Measurements from ENCODE around the gene VGLL4.
"Not testable (repeated sequence)": the region's sequence is repeated elsewhere in the genome, so short reads cannot be mapped to it uniquely, and the experiment has no call there.

The VGLL4 gene

DNA sequence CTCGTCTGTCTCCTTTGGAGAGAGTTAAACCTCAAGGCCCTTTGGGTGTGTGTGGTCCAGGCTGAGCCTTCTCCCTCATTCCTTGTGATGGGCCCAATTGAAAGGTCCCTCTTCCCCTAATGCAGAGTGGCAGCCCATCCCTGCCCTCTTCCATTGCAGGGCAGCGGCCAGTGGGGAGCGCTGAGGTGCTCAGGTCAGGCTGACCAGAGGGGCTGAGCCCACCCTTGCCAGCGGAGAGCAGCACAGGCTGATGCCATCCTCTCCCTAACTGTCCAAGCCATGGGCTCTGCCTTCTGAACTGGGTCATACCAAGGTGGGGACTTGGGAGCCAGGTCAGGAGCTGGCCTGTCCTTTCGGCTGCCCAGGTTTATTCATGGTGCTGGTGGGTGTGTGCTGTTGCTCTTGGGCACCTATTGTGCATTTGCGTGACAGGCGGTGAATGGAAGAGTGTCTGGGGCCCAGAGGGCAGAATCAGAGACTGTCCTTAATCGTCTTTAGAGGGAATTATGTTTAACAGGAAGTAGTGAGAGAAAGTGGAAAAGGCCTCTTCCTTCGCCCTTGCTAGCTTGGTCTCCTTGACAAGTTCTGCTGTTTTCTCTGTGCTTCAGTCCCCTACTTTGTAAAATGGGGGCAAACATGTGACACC lies 96.9 kb downstream of the VGLL4 start:
- DNase-seq: no peak

DNA sequence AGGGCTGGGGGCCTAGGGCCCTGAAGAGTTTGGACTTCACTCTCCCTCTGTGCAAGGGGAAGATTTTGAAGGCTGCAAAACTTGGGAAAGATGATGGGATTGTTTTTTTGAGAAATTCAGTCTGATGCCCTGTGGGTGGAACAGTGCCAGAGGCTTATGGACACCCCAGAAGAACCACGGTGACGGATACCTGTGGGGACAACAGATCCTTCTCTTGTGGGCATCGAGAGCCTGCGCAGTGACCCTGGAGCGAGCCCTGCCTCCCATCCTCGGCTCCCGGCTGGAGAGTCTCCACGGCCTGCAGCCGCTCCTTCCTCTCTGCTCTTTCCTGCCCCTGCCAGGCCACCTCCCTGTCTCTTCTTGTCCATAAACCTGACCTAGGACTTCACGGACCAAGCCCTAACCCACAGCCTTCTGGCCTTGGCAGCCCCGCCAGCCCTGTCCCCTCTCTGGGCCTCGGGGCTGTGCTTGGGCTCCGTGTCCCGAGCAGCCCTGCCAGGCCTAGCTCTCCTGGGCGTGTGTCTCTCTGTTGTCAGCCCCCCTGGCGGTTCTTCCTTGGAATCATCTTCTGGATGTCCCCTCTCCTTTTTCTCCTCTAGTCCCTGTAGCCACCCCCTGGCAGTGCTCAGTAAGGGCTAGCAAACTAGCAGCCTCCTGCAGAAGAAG lies 98.4 kb downstream of the VGLL4 start:
- no peak for DNase-seq

DNA sequence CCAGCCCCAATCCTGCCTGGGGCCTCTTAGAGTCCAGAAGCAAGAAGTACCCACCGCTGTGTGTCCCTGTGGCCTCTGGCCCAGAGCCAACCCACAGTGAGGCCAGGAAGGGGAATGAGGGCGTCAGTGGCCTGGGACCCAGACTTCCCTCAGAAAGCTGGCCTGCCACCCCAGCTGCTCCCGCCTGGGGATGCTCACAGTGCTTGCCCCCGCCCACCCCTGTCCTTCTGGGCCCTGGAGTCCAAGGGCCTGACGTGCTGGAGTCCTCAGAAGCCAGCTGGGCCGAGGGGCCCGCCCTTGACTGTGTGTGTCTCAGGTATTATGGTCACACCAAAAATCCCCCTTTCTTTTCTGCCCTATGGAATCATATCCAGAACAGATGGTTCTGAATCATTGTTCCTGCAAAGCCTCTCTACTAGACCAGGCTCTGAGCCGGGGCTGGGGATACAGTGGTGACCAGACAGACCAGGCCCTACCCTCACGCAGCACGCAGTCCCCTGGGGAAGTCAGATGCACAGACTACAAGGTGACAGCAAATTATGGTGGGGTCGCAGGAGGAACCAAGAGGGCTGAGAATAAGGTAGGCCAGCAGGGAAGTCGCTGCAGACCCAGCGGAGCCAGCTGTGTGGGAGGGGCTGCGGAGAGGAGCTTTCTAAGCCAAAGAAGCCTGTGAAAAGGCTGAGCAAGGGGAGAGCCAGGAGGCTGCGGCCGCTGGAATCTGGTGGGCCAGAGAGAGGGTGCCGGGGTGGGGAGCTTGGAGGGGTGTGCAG lies 99.1 kb downstream of the VGLL4 start:
- peak; percentile 66 for DNase-seq

DNA sequence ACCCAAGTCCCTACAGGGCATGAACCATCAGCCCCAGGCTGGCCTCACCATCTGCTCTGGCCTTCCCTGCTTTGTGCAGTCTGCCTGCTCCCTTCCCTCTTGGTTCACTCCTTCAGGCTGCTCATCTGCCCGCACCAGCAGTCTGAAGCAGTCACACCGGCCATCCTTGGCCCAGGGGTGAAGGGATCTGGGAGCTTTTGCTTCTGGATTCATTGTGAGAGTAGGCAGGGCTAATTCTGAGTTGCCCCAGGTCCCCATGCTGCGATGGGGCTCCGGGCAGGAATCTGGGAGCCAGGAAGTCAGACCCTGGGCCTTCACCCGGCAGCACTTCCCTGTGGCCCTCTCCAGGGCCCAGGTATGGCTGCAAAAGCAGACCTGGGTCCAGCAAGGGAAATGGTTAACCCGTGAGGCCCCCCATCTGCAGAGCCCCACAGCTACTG lies 99.7 kb downstream of the VGLL4 start:
- DNase-seq: no peak

DNA sequence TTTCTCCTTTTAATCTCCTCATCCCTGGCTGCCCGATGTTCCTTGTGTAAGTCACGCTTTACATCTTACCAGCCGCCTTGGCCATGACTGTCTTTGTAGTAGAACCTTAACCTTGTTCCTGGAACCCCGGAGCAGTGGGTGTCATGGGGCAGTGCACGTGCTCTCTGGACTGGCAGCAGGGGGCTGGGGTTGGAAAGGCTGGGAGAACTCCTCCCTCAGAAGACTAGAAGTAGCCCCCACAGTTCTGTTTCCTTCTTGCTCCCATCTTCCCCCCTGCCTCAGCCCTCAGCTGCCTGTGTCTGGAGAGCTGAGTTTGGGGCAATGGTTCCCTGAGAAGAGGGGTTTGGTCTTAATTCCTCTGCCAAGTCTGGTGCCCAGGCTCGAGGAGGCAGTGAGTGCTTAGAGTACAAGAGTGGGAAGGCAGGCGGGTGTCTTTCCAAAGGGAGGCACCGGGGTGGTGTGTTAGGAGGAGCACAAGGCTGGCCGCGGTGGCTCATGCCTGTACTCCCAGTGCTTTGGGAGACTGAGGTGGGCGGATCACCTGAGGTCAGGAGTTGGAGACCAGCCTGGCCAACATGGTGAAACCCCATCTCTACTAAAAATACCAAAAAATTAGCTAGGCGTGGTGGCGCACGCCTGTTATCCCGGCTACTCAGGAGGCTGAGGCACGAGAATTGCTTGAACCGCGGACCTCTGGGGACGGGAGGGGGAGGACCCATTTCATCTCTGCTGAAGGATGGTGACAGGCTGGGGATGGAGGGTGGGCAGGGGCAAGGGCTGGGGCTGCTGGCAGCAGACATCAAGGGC lies 100.4 kb downstream of the VGLL4 start:
- no peak for DNase-seq

DNA sequence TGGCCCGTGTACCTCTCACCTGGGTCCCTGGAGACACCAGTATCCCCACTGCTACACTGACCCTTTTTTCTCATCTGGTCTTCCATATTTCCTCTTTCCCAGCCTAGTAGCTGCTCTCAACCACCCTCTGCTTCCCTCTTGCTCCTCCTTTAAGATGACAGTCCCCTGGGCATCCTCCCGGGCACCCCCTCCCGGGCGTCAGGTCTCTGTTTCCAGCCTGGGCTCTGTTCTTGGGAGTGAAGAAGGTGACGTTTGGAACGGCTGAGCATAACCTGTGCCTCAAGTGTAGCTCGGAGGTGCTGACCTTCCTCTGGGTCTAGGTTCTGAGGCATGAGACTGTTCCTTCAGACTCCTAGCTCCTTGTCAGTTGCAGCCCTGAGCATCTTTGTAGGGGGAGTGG lies 101.2 kb downstream of the VGLL4 start:
- DNase-seq: no peak

DNA sequence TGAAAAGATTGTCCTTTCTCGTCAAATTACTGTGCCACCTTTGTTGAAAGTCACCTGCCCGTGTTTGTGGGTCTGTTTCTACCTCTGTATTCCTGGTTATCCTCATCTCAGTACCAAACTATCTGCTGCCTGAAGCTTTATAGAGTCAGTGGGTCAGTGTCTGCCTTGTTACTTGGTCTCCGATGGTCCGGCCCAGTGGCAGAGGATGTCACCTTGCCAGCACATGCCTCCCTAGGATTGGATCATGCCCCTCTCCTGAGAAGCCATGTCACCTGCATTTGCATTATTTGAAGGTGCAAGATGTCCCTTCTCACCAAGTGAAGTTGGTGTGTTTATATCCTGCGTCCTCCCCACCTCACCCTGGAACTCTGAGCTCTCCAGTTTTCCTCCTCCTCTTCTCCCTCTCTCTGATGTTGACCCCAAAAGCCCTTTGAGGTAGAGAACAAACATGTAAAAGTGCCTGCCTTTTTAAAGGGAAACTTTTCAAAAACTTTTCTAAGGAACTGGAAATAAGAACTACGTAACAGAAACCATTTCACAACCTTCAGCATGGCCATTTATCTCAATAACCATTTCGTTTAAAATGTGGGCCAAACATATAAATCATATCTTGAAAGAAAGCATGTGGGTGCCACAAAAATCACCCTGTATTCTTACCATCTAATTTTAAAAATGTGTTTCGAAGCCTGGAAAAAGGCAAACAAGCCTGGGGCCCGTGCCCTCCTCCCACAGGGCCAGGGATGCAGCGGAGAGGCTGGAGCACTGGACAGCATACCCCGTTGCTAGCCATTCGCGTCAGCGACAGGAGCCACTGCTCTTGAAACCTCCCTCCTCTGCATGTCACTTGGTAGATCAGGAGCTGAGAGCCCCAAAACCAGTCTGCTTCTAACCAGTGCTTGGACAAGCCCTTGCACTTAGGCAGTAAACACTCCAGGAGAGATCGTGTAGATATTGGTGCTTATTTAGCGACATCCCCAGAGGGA lies 102.1 kb downstream of the VGLL4 start:
- no peak for DNase-seq

DNA sequence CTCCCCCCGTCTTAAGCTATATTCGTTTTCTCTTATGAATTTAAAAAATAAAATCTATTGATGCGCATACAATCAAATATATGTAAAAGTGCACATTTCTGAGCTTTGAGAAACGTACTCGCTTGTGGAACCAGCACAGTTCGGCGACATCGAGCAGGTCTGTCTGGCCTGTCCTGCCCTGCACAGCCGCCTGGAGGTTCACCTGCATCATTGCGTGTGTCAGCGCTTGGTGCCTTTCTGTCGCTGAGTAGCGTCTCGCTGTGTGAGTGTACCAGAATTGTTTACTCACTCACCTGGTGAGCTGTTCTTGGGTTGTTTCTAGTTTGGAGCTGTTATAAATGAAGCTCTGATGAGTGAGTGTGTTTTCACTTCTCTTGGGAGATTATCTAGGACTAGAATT lies 104.0 kb downstream of the VGLL4 start:
- peak; percentile 93 for DNase-seq

DNA sequence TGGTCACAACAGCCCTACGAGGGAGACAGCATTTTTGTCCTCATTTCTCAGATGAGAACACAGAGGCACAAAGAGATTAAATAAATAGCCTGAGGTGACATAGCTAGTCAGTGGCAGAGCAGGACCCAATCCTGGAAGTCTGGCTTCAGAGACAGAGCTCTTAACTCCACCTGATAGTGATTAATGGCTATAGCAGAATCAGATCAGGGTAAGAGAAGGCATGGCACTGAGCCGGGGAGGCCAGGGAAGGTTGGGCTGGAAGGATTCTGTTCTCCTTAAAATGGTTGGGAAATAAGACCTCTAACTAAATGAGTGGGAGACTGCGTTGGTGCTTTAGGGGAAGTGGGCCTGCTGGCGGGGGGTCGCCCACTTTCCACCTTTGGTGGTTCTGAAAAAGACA lies 104.5 kb downstream of the VGLL4 start:
- peak; percentile 81 for DNase-seq

DNA sequence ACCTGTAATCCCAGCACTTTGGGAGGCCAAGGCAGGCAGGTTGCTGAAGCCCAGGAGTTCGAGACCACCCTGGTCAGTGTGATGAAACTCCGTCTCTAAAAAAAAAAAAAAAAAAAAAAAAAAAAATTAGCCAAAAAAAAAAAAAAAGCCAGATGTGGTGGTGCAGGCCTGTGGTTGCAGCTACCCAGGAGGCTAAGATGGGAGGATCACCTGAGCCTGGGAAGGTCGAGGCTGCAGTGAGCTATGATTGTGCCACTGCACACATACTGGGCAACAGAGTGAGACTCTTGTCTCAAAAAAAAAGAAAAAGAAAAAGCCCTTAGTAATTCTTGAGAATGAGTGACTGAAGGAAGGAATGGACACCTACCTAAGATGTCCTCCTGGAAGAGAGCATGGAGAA lies 105.1 kb downstream of the VGLL4 start:
- DNase-seq: no peak

DNA sequence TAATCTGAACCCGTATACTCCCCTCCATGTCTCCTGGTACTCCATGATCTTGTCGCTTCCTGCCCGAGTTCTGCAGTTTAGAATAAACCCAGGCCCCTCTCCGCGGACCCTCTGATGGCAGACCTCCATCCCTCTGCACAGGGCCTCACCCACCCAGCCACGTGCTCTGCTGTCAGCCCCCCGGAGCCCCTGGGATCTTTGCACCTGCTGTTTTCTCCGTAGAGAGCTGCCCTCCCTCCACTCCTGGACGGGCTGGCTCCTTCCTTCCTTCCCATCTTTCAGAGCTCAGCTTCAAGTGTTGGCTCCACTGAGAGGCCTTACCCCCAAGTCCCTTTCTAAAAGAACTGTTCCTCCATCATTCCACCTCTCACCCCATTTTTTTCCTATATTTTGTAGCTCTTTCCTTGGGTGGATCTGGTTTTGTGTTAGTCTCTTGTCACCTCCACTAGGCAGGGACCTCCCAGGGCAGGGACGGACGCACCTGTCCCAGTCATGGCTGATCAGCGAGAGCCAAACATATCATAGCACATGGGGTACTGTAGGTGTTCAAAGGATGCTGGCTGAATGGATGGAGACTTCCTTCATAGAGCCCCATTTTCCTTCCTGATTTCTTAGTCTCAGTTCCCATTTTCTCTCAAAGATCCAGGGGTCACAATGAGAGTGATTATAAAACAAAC lies 106.6 kb downstream of the VGLL4 start:
- DNase-seq: no peak

DNA sequence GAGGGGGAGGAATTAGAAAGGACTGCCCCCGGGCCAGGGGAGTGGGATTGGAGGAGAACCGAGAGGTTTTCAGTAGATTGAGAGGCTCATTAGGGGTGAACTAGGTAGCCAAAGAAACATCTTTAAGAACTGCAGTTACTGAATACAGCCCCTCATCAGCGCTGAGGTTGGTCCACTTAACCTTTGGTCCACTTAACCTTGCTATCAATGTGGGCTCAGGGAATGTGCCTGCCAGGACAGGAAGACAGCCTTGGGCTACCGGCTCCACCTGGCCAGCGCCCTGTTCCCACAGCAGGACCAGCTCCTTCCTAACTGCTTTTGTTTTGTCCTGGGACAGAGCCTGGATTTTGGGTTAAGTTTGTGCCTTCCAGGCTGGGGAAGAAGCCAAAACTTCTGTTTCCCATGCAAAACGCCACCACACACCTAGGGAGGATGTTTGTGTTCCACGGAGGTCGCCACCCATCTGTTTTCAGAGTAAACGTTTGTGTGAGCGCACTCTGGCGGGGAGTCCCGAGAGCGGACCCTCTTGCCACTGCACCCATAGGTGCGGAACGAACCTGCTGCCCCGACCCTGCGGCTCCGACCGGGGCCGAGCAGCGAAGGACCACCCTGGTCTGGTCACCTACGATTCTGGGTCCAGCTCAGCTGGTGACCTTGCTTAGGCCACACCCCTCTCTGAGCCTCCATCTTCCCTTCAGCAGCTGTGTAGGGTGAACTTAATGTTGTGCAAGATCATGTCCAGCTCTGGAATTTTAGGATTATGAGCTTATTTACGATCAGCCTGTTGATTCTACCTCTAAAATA lies 107.4 kb downstream of the VGLL4 start:
- no peak for DNase-seq

DNA sequence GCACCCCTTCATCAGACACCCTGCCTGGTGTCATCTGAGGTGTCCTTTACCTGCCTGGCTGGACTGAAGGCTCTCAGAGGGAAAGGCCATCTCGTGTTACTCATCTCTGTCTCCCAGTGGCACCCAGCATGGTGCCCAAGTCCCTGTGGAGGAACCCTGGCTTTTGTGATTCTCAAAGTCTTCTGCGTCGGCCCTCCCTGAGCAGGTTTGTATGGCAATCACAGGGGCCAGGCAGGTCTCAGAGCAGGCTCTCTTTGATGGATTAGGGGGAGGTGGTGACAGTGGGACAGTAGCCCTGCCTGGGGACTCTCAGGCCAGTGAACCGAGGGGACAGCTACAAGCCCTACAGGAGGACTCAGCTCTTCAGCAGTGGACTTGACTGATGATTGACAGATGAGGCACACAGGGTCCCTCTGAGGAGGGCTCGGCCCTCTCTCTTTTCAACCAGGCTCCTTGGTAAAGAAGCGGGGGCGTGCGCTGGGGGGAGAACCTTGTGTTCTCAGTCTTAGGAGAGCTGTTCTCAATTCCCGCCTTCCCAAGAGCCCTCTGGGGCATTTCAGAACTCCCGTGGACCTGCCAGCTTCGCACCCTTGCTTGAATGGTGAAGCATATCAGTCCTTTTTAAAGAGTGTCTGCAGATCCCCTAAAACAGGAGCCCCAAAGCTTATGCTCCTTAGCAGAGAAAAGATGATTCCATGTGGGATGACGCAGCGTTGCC lies 108.3 kb downstream of the VGLL4 start:
- DNase-seq: no peak

DNA sequence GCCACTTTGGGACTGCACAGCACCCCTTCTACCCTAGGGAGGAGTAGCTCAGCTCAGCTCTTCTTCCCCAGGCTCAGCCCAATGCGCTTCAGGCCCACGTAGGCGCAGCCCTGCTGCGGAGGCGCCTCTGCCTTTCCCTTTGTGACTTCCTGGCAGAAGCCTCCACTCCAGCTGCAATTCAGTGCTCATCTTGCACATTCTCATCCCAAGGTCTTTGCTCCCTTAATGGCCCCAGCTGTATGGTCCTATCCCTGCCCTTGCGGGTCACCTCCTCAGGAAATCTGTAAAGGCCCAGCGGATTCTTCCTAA lies 109.0 kb downstream of the VGLL4 start:
- no peak for DNase-seq

DNA sequence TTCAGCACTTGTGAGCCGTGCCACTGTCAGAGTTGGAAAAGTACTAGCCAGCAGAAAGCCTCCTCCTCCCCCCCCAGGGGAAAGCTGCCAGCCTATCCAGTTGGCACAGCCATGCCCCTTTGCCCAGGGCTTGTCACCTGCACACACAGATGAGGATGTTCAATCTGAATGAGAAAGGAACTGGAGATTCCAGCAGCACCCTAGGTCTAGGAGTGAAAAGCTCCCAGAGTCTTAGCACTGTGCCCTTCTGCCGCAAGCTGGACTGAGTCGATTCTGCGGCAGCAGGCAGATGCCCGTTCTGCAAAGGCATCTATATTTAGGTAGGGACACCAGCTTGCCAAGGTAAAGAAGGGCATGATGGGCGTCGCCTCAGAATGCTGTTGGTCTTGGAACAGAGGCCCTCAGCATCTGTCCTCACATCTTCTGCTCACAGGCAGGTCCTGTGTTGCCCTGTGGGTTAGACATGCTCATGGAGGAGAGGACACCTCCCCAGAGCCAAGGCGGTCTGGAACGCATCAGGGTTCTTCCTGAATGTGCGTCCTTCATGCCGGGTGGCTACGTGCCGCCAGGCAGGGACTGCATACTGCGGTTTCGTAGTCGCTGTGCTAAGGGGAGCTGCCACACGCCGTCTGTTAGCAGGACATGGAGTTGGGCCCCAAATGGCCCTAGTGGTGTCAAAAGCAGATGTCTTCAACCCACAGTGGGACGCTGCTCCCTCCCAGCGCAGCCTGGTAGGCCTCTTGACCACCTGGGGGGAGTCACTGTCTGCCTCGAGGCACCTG lies 109.5 kb downstream of the VGLL4 start:
- peak; percentile 53 for DNase-seq

DNA sequence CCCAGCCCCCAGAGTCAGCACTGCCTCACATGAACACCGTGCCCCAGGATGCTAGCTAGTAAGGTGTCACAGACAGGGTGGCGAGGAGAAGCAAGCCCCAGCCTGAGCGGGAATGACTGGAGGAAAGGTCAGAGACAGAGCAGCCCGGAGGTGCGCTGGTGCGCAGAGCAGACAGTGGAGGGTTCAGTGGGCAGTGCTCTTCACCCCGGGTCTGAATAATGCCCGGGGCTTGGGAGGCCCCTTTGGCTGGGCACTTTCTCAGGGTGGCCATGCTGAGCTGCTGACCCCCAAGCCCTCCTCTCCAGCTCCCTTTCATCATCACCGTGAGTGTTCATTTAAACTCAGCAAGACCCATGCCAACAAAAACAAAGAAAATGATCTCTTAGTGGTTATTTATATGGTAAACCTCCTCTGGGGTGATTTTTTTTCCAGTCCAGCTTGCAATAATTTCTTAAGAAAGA lies 110.8 kb downstream of the VGLL4 start:
- peak; percentile 58 for DNase-seq

DNA sequence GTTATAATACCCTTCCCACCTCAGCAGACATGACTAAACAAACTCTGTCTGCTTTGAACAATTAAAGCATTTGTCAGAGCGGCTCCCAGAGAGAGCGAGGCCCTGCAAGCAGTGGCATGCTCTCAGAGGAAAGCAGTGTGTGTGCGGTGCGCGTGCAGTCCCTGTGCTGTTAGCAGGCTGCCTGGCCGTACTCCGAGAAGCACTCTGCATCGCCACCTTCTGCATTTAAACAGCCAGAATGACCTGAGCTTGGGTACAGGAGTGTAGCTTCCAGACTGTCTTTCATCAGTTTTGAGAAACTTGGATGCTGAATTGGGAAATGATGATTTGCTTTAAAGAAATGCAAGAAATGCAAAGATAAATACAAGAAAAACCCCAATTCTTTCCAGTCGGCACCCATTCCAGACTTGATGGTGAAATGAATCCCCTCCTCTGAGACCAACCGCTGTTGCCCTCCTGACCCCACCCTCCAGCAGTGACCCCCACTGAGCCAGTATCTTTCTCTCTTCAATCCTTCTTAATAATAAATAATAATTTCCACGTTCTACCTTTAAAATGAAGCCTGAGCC lies 113.5 kb downstream of the VGLL4 start:
- peak; percentile 93 for DNase-seq

DNA sequence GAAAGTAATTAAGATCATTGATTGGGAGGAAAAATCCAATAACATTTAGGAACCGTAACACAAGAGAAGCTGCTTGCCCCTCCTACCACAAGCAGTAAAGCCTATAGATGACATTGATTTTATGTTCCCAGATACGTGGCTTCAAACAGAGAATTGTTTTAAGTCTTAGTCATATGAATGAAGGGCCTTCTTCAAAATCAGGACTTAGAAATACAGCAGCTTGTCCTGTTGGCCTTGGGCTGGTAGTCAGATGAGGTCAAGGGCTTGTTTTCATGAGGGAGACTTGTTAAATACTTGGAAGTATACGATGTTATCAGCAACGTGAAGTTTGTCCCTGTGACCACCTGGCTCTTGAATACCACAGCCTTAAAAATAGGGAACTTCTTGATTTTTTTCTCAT lies 114.4 kb downstream of the VGLL4 start:
- no peak for DNase-seq

DNA sequence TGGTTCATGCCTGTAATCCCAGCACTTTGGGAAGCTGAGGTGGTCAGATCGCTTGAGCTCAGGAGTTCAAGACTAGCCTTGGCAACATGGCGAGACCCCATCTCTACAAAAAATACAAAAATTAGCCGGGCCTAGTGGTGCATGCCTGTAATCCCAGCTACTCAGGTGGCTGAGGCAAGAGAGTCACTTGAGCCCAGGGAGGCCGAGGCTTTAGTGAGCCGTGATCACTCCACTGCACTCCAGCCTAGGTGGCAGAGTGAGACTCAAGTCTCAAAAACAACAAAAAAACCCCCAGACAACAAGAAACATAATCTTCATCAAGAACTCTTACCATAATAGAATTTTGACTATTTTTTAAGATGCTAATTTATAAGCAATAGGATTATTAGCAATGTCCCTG lies 117.6 kb downstream of the VGLL4 start:
- DNase-seq: not testable (repeated sequence)

Measured in NCI-H69 (cell line).